Measurements from ENCODE around the gene ZNF629. TPM values are rescaled to one million over a fixed set of nuclear protein-coding genes. Genes with fewer than 3 reads are reported as not detected.

ZNF629 gene
- total RNA-seq, 6 experiments from 2014 or later: 3.7 to 4.8 (median 4.3) TPM

DNA sequence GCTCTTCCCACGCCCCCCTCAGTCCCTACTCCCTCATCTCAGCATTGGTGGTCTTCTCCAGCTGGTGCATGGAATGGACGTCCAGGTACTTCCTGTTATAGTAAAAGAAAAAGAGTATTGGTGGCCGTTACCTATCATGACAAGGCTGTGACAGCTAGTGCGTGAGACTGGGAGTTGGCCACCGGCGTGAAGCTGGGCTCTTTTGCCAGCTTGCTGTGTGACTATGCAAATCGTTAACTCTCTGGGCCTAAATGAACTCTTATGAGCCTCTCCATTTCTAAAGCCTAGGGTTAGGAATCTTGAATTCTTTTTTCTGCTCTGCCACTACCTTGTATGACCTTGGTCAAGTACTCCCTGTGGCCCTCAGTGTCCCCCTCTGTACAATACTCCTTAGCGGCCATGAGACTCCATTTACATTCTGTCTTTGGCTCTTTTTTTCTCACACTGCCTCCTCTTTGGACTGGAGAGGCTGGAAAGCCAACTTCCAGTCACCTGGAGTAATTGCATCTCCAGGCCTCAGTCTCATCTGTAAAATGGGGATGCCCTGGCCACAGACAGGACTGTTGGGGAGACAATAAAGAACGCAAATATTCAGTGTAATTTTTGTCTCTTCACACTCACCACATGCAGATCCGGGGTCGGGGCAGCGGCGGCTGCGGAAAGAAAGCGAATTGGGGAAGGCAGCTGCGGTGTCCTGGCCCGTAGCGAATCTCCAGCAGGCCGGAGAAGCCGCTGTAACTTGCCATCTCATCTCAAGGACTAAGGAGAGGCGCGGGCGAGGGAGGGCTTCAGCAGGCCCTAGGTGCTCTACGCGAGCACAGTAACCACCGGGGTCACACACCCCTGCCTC, 26.2 kb downstream of the ZNF629 start:
- Histone ChIP-seq H3K4me1 (peaks cover 0 to 24% (median 9%) of the 10 kb centered on the region in 4 donors), H3K27ac (no peak overlapping the region), H3K4me3 (peak overlapping the region; percentile 68 to 81 (median 78)), H3K9me3 (no peaks in the 10 kb centered on the region), H3K36me3 (peaks cover 0 to 28% (median 8%) of the 10 kb centered on the region in 4 donors), H3K27me3 (no peaks in the 10 kb centered on the region)
- WGBS (ENCODE audit: insufficient coverage, low coverage, low lambda C conversion rate, missing lambda C conversion rate): 54% methylated on average over 14 of the region's 26 CpGs
- intact Hi-C loops (cut with DNase I): no loop called here
- TF ChIP-seq, protein P1, sequence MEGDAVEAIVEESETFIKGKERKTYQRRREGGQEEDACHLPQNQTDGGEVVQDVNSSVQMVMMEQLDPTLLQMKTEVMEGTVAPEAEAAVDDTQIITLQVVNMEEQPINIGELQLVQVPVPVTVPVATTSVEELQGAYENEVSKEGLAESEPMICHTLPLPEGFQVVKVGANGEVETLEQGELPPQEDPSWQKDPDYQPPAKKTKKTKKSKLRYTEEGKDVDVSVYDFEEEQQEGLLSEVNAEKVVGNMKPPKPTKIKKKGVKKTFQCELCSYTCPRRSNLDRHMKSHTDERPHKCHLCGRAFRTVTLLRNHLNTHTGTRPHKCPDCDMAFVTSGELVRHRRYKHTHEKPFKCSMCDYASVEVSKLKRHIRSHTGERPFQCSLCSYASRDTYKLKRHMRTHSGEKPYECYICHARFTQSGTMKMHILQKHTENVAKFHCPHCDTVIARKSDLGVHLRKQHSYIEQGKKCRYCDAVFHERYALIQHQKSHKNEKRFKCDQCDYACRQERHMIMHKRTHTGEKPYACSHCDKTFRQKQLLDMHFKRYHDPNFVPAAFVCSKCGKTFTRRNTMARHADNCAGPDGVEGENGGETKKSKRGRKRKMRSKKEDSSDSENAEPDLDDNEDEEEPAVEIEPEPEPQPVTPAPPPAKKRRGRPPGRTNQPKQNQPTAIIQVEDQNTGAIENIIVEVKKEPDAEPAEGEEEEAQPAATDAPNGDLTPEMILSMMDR (IDR thresholded peaks at IDR 0.05): no peak
- TF ChIP-seq POLR2A (IDR thresholded peaks at IDR 0.05): no peak
- no peak for ATAC-seq
- DNase-seq: no peak

DNA sequence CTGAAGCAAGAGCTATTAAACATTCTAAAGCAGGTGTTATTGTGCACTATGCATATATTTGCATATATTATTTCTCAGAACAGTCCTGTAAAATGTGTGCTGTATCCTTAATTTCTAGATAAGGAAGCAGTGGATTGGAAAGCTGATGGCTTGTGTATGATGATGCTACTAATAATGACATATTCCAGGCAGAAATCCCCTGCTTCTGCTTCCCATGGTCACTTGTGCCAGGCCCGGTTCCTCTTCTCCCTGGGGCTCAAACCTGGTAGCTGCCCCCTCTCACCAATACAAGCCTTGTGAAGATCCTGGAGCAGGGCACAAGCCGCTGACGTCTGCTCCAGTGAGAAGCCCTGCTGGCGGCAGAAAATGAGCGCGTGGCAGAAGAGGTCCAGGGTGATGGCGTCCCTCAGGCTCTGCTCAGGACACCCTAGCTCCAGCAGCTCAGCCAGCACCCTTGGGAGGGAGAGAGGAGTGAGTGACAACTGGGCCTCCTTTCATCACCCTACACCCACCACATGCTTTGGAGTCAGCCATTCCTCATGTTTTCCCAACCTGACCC, 26.9 kb downstream of the ZNF629 start:
- Histone ChIP-seq H3K36me3 (peaks cover 0 to 21% (median 4%) of the 10 kb centered on the region in 4 donors), H3K4me3 (no peak overlapping the region), H3K4me1 (peaks cover 0 to 24% (median 9%) of the 10 kb centered on the region in 4 donors), H3K9me3 (no peaks in the 10 kb centered on the region), H3K27me3 (no peaks in the 10 kb centered on the region), H3K27ac (no peak overlapping the region)
- no peak for TF ChIP-seq POLR2A (IDR thresholded peaks at IDR 0.05)
- TF ChIP-seq, protein P1 (IDR thresholded peaks at IDR 0.05): no peak
- intact Hi-C loops (cut with DNase I): no loop called here
- ATAC-seq: no peak
- WGBS (ENCODE audit: insufficient coverage, low coverage, low lambda C conversion rate, missing lambda C conversion rate): 100% methylated on average over 1 of the region's 7 CpGs
- DNase-seq: no peak

DNA sequence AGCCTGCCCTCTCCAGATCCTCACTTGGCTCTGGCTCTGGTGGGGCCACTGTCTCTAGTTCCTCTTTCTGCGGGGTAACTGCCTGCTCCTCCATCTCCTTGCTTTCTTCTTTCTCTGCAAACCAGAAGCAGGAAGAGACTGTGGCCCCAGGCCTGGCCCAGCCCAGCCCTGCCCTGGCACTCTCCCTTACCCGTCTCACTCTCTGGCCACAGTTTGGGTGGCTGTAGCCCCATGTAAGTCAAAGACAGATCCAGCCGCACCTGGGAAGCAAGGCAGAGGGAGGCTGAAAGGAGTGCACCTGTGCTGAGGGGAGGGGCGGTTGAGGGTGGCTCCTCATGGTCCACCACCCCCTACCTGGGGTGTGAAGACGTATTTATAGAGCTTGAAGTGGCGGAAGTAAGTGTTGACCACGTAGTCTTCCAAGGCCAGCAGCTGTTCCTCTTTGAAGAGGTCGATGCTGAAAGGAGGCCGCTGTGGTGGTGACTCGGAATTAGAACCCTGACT, 28.0 kb downstream of the ZNF629 start:
- Histone ChIP-seq H3K4me1 (peaks cover 0 to 35% (median 9%) of the 10 kb centered on the region in 4 donors), H3K9me3 (no peaks in the 10 kb centered on the region), H3K4me3 (no peak overlapping the region), H3K36me3 (peaks cover 0 to 10% (median 2%) of the 10 kb centered on the region in 4 donors), H3K27me3 (no peaks in the 10 kb centered on the region), H3K27ac (peak overlapping the region in 1 of 3 donors; percentile 18)
- intact Hi-C loops (cut with DNase I): loop anchor here in 1 of 2 donors (10.0 kb wide), 1 partner anchor 54 kb away; no protein-coding TSS in a partner anchor
- TF ChIP-seq POLR2A (IDR thresholded peaks at IDR 0.05): no peak
- TF ChIP-seq, protein P1 (IDR thresholded peaks at IDR 0.05): no peak
- ATAC-seq (peak in 1 of 4 donors; percentile 2), DNase-seq (no peak)
- 65% methylated on average over 10 of the region's 10 CpGs for WGBS (ENCODE audit: insufficient coverage, low coverage, low lambda C conversion rate, missing lambda C conversion rate)

DNA sequence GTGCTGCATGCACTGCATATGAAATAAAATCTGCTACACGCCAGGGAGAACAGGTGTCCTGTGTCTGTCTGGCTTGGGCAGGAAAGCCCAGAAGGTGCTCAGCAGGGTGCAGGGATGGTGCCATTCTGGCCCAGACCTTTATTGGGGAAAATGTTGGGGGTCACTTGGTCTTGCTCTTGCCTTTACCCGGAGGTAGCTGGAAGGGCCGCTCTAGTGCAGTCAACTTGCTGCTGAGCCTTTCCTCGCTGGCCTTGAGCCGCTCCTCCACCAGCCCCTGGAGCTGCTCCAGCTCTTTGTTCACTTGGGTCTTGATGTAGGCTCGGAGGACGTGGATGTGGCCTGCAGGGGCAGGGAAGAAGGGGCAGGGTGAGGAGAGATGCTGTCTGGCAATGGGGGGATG, 29.7 kb downstream of the ZNF629 start:
- intact Hi-C loops (cut with DNase I): loop anchor here in 1 of 2 donors (10.0 kb wide), 1 partner anchor 53 kb away; no protein-coding TSS in a partner anchor
- no peak overlapping the region for H3K4me3 ChIP-seq
- H3K36me3 ChIP-seq: peaks cover 0 to 12% (median 0%) of the 10 kb centered on the region in 4 donors
- 80% methylated on average over 3 of the region's 7 CpGs for whole genome bisulfite sequencing (ENCODE audit: insufficient coverage, low coverage, low lambda C conversion rate, missing lambda C conversion rate)
- H3K27ac ChIP-seq: no peak overlapping the region
- peaks cover 0 to 21% (median 4%) of the 10 kb centered on the region in 4 donors for H3K4me1 ChIP-seq
- H3K9me3 ChIP-seq: no peaks in the 10 kb centered on the region
- TF ChIP-seq, protein P1 (IDR thresholded peaks at IDR 0.05): no peak
- TF ChIP-seq POLR2A (IDR thresholded peaks at IDR 0.05): no peak
- ATAC-seq (no peak), DNase-seq (no peak)
- H3K27me3 ChIP-seq: no peaks in the 10 kb centered on the region

Data from right lobe of liver (tissue), 6 donors.